HK-2 (cell line): ENCODE results near the gene SNAPC2.
A peak's percentile ranks its signal among the peaks of the same experiment; 100 is the strongest.
"Not testable (repeated sequence)": the region's sequence is repeated elsewhere in the genome, so short reads cannot be mapped to it uniquely, and the experiment has no call there.

ENCODE experiments used
- DNase-seq: peaks from one replicate; pipeline ENCODE4 v3.0.0-alpha.2; 2018; ENCODE audit not compliant: unreplicated experiment

SNAPC2 gene

GRCh38 chr19:7909471-7910067 lies 10.6 kb upstream of the SNAPC2 start:
- no peak for DNase-seq

GRCh38 chr19:7910321-7911161 lies 9.6 kb upstream of the SNAPC2 start:
- DNase-seq, result no peak

GRCh38 chr19:7911508-7912143 lies 8.5 kb upstream of the SNAPC2 start:
- no peak for DNase-seq

- DNase-seq, result no peak
Observed at GRCh38 chr19:7912144-7912696, 7.9 kb upstream of the SNAPC2 start.

GRCh38 chr19:7912697-7913564 lies 7.2 kb upstream of the SNAPC2 start:
- DNase-seq, result no peak

GRCh38 chr19:7913652-7914051 lies 6.5 kb upstream of the SNAPC2 start:
- DNase-seq, result no peak

- DNase-seq, result no peak
Observed at GRCh38 chr19:7914099-7914498, 6.0 kb upstream of the SNAPC2 start.

GRCh38 chr19:7914598-7915045 lies 5.5 kb upstream of the SNAPC2 start, which contains the start of gene TGFBR3L:
Gene TGFBR3L, plus strand, starts transcription at chr19:7914830.
- DNase-seq, result no peak

- DNase-seq, result no peak
Observed at GRCh38 chr19:7915250-7916102, 4.7 kb upstream of the SNAPC2 start.

GRCh38 chr19:7916103-7916954 lies 3.8 kb upstream of the SNAPC2 start:
- DNase-seq, result peak; percentile 57

- no peak for DNase-seq
Observed at GRCh38 chr19:7916955-7917266, 3.2 kb upstream of the SNAPC2 start.

GRCh38 chr19:7917267-7918061 lies 2.7 kb upstream of the SNAPC2 start:
- peak; percentile 60 for DNase-seq

- DNase-seq, result not testable (repeated sequence)
Observed at GRCh38 chr19:7918062-7918614, 2.0 kb upstream of the SNAPC2 start.

GRCh38 chr19:7918615-7919421 lies 1.3 kb upstream of the SNAPC2 start:
- DNase-seq, result no peak

GRCh38 chr19:7920519-7921301 lies 572 bp downstream of the SNAPC2 start:
- peak; percentile 100 for DNase-seq

GRCh38 chr19:7921302-7921966 lies 1.3 kb downstream of the SNAPC2 start:
- DNase-seq, result no peak
